Measurements from ENCODE around the gene CTNNA1.

DNA sequence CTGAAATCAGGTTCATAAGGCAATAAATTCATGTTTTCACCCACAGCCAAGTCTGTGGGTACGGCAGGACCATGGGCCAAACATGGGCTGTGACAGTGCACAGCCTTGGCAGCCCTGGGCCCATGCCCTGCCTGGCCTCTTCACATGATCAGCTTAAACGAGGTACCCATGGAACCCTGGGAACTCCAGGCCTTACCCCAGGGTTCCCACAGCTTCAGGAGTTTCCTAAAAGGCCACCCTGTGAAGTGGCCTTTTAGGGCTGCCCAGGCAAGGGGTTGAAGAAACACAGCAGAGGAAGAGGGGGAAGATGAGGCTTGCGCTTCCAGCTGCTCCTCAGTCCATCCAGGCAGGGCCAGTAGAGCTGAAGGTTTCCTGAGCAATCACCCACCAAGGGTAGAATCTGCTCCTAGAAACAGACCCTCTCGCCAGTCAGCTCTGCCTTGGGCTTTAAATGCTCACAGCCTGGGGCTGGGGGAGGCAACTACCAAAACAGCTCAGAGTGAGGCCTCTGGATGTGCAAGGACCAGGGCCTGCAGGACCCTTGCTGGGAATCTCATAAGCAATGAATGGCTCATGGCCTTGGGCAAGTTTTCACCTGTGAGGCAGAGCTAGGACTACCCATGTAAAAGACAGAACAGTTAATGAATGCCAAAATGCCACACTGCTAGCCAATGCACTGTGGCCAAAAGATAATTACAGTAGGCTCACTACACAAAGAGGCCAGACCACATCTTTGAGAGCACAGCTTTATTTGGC lies 201.2 kb downstream of the CTNNA1 start:
- TF ChIP-seq, protein P1, sequence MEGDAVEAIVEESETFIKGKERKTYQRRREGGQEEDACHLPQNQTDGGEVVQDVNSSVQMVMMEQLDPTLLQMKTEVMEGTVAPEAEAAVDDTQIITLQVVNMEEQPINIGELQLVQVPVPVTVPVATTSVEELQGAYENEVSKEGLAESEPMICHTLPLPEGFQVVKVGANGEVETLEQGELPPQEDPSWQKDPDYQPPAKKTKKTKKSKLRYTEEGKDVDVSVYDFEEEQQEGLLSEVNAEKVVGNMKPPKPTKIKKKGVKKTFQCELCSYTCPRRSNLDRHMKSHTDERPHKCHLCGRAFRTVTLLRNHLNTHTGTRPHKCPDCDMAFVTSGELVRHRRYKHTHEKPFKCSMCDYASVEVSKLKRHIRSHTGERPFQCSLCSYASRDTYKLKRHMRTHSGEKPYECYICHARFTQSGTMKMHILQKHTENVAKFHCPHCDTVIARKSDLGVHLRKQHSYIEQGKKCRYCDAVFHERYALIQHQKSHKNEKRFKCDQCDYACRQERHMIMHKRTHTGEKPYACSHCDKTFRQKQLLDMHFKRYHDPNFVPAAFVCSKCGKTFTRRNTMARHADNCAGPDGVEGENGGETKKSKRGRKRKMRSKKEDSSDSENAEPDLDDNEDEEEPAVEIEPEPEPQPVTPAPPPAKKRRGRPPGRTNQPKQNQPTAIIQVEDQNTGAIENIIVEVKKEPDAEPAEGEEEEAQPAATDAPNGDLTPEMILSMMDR (IDR thresholded peaks at IDR 0.05): no peak
- no peak for TF ChIP-seq POLR2A (IDR thresholded peaks at IDR 0.05)

All from lower leg skin (tissue), 3 donors.